K562 (cell line): ENCODE measurements around the gene PPP1CA. TPM values are rescaled to one million over a fixed set of nuclear protein-coding genes. Genes with fewer than 3 reads are reported as not detected.

Experiments
- BMI1 ChIP-seq: fragments of 150-350 bp; IDR thresholded peaks from 2 replicates; pipeline ENCODE4 v1.6.1; 2014; ENCODE audit warnings: low read length
- DACH1 ChIP-seq: fragments of 450-650 bp; IDR thresholded peaks from 2 replicates; pipeline ENCODE4 v1.6.1; 2018; ENCODE audit not compliant: partially characterized antibody
- HNRNPH1 ChIP-seq: fragments of 200-400 bp; formaldehyde crosslinking; optimal IDR thresholded peaks from 2 replicates; pipeline ENCODE3; 2017; ENCODE audit warnings: low read depth, mild to moderate bottlenecking, low read length, moderate library complexity
- NR3C1 ChIP-seq: sonication (generic); formaldehyde crosslinking; IDR thresholded peaks from 2 replicates; pipeline ENCODE4 v1.8.1; 2022; ENCODE audit warnings: missing genetic modification reagents
- RBM39 ChIP-seq: fragments of 200-400 bp; formaldehyde crosslinking; optimal IDR thresholded peaks from 2 replicates; pipeline ENCODE3; 2018; ENCODE audit warnings: low read depth, low read length
- ZNF124 ChIP-seq: sonication (generic); formaldehyde crosslinking; IDR thresholded peaks from 2 replicates; pipeline ENCODE4 v1.8.1; 2022; ENCODE audit warnings: missing genetic modification reagents
- ZNF134 ChIP-seq: fragments of 250-450 bp; sonication (Bioruptor Pico); conservative IDR thresholded peaks from 2 replicates; pipeline ENCODE4 v1.4.0; 2020
- ZNF140 ChIP-seq: fragments of 250-450 bp; sonication (Bioruptor Pico); IDR thresholded peaks from 2 replicates; pipeline ENCODE4 v1.8.0; 2021; ENCODE audit warnings: moderate library complexity, mild to moderate bottlenecking, inconsistent platforms
- polyA plus RNA-seq, 8 experiments: library from polyadenylated mRNA; depleted of rRNA in 4 of 8; stranded (reverse) in 5 of 8; unstranded in 3 of 8; fragments of >200 nt; fragmentation: Nextera tagmentation in 2 of 8; fragmentation: Illumina TruSeq in 1 of 8; extraction: Ambion mirVana in 2 of 8; extraction: Trizol in 1 of 8; gene quantifications; 2 replicates each; pipeline versions ENCODE4 v1.2.1 to v1.2.3, GENCODE V29; 2011 to 2014; ENCODE audit warnings: inconsistent platforms in 1 of 8, missing spikeins in 1 of 8
- total RNA-seq, 7 experiments: library from RNA; depleted of rRNA in 6 of 7; stranded (reverse); fragments of >200 nt in 6 of 7; fragmentation: Illumina TruSeq in 2 of 7; extraction: Trizol in 2 of 7; gene quantifications; 2 replicates each; pipeline versions ENCODE4 v1.2.1 to v1.2.3, GENCODE V29; 2011 to 2021; ENCODE audit warnings: low replicate concordance in 1 of 7
- TF ChIP-seq, protein P1 (sequence below): sonication (generic); formaldehyde crosslinking; IDR thresholded peaks from 2 replicates; pipeline ENCODE4 v1.8.0; 2023; ENCODE audit warnings: missing genetic modification reagents, mild to moderate bottlenecking, borderline replicate concordance
- TF ChIP-seq, protein P2 (sequence below): fragments of 450-650 bp; IDR thresholded peaks from 2 replicates; pipeline ENCODE4 v1.6.1; 2016
- TF ChIP-seq, protein P3 (sequence below): fragments of 250-450 bp; sonication (Bioruptor Pico); IDR thresholded peaks from 2 replicates; pipeline ENCODE4 v1.8.0; 2022; ENCODE audit warnings: inconsistent platforms, mild to moderate bottlenecking, moderate library complexity, borderline replicate concordance
- TF ChIP-seq, protein P4 (sequence below): fragments of 450-650 bp; IDR thresholded peaks from 2 replicates; pipeline ENCODE4 v1.6.1; 2016; ENCODE audit warnings: low read depth

PPP1CA gene
- total and polyA plus RNA-seq, 9 of the 15 experiments (the other 6 are each of a cell fraction or from before 2014, with no cell fraction given) = 18.2 to 242 (median 188) TPM

GRCh38 chr11:67371189-67371910 lies 30.3 kb downstream of the PPP1CA start (continued):
- TF ChIP-seq, protein P1, sequence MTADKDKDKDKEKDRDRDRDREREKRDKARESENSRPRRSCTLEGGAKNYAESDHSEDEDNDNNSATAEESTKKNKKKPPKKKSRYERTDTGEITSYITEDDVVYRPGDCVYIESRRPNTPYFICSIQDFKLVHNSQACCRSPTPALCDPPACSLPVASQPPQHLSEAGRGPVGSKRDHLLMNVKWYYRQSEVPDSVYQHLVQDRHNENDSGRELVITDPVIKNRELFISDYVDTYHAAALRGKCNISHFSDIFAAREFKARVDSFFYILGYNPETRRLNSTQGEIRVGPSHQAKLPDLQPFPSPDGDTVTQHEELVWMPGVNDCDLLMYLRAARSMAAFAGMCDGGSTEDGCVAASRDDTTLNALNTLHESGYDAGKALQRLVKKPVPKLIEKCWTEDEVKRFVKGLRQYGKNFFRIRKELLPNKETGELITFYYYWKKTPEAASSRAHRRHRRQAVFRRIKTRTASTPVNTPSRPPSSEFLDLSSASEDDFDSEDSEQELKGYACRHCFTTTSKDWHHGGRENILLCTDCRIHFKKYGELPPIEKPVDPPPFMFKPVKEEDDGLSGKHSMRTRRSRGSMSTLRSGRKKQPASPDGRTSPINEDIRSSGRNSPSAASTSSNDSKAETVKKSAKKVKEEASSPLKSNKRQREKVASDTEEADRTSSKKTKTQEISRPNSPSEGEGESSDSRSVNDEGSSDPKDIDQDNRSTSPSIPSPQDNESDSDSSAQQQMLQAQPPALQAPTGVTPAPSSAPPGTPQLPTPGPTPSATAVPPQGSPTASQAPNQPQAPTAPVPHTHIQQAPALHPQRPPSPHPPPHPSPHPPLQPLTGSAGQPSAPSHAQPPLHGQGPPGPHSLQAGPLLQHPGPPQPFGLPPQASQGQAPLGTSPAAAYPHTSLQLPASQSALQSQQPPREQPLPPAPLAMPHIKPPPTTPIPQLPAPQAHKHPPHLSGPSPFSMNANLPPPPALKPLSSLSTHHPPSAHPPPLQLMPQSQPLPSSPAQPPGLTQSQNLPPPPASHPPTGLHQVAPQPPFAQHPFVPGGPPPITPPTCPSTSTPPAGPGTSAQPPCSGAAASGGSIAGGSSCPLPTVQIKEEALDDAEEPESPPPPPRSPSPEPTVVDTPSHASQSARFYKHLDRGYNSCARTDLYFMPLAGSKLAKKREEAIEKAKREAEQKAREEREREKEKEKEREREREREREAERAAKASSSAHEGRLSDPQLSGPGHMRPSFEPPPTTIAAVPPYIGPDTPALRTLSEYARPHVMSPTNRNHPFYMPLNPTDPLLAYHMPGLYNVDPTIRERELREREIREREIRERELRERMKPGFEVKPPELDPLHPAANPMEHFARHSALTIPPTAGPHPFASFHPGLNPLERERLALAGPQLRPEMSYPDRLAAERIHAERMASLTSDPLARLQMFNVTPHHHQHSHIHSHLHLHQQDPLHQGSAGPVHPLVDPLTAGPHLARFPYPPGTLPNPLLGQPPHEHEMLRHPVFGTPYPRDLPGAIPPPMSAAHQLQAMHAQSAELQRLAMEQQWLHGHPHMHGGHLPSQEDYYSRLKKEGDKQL (CRISPR knock-in tag) = no peak
- no peak for TF ChIP-seq ZNF134 (CRISPR knock-in tag)
- TF ChIP-seq NR3C1 (CRISPR knock-in tag) = no peak
- TF ChIP-seq BMI1 = no peak
- no peak for TF ChIP-seq DACH1
- TF ChIP-seq, protein P2, sequence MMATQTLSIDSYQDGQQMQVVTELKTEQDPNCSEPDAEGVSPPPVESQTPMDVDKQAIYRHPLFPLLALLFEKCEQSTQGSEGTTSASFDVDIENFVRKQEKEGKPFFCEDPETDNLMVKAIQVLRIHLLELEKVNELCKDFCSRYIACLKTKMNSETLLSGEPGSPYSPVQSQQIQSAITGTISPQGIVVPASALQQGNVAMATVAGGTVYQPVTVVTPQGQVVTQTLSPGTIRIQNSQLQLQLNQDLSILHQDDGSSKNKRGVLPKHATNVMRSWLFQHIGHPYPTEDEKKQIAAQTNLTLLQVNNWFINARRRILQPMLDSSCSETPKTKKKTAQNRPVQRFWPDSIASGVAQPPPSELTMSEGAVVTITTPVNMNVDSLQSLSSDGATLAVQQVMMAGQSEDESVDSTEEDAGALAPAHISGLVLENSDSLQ = no peak
- TF ChIP-seq ZNF124 (CRISPR knock-in tag) = no peak
- no peak for TF ChIP-seq ZNF140 (CRISPR knock-in tag)
- TF ChIP-seq, protein P3, sequence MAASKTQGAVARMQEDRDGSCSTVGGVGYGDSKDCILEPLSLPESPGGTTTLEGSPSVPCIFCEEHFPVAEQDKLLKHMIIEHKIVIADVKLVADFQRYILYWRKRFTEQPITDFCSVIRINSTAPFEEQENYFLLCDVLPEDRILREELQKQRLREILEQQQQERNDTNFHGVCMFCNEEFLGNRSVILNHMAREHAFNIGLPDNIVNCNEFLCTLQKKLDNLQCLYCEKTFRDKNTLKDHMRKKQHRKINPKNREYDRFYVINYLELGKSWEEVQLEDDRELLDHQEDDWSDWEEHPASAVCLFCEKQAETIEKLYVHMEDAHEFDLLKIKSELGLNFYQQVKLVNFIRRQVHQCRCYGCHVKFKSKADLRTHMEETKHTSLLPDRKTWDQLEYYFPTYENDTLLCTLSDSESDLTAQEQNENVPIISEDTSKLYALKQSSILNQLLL (CRISPR knock-in tag) = no peak
- TF ChIP-seq, protein P4, sequence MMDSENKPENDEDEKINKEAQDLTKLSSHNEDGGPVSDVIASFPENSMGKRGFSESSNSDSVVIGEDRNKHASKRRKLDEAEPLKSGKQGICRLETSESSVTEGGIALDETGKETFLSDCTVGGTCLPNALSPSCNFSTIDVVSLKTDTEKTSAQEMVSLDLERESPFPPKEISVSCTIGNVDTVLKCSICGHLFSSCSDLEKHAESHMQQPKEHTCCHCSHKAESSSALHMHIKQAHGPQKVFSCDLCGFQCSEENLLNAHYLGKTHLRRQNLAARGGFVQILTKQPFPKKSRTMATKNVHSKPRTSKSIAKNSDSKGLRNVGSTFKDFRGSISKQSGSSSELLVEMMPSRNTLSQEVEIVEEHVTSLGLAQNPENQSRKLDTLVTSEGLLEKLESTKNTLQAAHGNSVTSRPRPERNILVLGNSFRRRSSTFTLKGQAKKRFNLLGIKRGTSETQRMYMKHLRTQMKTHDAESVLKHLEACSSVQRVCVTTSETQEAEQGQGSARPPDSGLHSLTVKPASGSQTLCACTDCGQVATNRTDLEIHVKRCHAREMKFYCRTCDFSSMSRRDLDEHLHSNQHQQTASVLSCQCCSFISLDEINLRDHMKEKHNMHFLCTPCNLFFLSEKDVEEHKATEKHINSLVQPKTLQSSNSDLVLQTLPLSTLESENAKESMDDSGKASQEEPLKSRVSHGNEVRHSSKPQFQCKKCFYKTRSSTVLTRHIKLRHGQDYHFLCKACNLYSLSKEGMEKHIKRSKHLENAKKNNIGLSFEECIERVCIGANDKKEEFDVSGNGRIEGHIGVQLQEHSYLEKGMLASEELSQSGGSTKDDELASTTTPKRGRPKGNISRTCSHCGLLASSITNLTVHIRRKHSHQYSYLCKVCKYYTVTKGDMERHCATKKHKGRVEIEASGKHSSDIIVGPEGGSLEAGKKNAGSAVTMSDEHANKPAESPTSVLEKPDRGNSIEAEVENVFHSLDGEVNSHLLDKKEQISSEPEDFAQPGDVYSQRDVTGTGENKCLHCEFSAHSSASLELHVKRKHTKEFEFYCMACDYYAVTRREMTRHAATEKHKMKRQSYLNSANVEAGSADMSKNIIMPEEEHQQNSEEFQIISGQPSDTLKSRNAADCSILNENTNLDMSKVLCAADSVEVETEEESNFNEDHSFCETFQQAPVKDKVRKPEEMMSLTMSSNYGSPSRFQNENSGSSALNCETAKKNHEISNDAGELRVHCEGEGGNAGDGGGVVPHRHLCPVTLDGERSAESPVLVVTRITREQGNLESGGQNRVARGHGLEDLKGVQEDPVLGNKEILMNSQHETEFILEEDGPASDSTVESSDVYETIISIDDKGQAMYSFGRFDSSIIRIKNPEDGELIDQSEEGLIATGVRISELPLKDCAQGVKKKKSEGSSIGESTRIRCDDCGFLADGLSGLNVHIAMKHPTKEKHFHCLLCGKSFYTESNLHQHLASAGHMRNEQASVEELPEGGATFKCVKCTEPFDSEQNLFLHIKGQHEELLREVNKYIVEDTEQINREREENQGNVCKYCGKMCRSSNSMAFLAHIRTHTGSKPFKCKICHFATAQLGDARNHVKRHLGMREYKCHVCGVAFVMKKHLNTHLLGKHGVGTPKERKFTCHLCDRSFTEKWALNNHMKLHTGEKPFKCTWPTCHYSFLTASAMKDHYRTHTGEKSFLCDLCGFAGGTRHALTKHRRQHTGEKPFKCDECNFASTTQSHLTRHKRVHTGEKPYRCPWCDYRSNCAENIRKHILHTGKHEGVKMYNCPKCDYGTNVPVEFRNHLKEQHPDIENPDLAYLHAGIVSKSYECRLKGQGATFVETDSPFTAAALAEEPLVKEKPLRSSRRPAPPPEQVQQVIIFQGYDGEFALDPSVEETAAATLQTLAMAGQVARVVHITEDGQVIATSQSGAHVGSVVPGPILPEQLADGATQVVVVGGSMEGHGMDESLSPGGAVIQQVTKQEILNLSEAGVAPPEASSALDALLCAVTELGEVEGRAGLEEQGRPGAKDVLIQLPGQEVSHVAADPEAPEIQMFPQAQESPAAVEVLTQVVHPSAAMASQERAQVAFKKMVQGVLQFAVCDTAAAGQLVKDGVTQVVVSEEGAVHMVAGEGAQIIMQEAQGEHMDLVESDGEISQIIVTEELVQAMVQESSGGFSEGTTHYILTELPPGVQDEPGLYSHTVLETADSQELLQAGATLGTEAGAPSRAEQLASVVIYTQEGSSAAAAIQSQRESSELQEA = no peak
- TF ChIP-seq RBM39 = no peak
- TF ChIP-seq HNRNPH1 = no peak
